Stimulated activated CD4-positive, alpha-beta T cell treated with anti-CD3 and anti-CD28 coated beads, Interleukin-4, amount 100 ng/mL, for 24 hours (primary cell): ENCODE data around the gene SH3GL3.

ENCODE experiments used
- DNase-seq: peaks from one replicate; pipeline ENCODE4 v3.0.0-alpha.2; 2020

SH3GL3 gene

DNA sequence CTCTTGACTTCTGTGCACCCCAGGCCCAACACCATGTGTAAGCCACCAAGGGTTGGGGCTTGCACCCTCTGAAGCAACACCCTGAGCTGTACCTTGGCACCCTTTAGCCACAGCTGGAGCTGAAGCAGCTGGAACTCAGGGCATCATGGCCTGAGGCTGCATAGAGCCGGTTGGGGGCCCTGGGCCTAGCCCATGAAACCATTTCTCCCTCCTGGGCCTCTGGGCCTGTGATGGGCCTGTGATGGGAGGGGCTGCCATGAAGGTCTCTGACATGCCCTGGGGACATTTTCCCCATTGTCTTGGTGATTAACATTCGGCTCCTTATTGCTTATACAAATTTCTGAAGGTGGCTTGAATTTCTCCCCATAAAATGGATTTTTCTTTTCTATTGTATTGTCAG, 184.4 kb downstream of the SH3GL3 start:
- DNase-seq: no peak

DNA sequence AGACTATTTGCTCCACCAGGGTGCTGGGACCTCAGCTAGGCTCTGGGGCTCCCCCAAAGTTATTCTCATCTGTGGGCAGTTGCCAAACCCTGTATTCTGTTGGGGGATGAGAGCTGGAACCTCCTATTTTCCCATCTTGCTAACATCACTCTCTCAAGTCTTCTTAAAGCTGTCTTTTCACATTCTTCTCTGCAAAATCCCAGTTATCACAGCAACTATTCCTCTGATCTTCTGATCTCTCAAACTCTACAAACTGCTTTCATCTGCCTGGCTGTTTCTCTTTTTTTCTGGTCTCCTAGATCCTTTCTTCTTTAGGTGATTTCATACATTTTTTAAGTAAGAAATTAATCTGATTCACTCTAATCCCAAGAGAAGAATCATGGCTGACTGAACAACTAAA, 196.1 kb downstream of the SH3GL3 start:
- DNase-seq: no peak

DNA sequence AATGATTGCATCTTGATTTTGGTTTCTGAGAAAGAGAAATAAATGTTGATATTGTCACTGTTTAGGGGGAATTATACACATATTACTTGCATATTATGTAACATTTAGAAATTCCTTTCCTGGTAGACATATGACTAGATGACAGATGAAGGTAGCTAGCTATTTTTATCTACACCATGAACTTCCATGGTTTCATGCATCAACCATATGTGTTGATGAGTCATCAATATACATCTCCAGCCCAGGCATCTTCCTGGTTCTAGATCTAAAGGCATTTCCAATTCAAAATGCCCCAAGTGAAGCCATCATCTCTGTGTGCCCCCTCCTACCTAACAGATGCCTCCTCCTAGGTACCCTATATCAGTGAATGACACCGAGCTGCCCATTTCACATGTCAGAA, 197.3 kb downstream of the SH3GL3 start:
- DNase-seq: no peak

DNA sequence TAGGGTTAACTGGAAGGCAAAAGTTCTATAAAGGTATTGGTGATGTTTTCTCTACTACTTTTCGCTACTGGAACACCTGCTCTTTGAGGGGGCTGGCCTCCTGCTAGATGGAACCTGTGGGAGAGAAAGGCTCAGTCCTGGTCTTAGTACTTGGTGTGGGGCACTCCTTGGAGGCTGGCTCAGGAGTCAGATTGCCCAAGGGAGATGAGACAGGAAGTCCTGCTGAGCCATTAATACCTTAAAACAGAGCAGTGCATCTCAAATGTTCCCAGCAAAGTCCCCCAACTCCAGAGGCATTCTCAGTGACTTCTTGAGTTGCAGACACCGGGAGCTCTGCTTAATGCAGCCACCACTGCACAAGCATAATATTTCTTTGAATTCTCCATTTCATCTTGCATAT, 203.7 kb downstream of the SH3GL3 start:
- DNase-seq: no peak

DNA sequence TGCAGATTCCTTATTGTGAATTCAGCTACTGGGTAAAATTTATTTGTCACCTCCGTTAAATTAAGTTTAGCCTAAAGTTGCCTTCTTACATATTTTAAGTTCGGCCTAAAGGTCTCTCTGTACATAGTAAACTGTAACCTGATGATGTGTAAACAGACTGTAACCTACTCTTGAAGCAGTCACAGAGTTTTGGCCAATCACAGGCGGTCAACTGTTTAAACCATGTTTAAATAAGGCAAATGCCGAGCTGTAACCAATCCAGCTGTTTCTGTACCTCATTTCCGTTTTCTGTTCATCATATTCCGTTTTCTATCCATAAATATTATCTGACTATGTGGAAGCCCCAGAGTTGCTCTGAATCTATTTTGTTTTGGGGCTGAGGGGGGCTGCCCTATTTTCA, 204.4 kb downstream of the SH3GL3 start:
- DNase-seq: no peak

DNA sequence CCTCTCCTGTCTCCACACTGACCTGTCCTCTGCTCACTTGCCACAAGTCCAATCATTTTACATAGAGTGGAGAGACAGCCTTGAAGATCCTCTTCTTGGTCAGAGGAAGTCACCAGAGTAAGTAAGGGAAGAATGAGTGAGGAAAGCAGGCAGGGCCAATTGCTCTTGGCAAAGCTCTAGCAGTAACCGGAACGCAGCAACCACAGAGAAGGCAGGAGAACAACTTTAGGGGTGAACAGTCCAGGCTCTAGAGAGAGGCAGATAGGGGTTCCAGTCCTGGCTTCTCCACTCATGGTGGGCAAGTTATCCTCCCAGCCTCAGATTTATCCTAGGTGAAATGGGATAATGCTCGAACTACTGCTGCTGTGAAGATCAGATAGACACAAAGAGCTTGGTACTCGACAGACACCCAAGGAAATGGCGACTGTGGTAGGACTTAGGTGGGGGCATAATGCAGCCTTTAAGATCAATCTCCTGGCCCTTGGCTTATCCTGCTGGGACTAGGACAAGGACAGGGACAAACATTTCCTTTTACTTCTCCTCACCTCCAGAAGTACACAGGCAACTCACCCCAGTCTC, 205.6 kb downstream of the SH3GL3 start:
- no peak for DNase-seq

DNA sequence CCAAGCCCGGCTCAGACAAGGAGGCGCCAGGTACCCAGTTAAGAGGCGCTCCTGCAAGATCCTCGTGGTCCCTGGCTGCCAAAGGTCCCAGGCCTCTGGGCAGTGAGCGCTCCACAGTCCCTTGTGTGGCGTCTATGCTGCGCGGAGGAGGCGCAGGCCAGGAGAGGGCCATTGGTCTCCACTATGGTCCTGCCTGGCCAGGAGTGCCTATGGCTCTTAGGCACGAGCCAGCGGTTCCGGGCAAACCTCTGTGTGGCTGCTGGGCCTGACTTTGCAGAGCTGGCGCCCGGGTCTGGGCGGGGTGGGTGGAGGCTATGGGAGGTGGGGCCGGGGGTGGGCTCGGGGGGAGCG, 206.1 kb downstream of the SH3GL3 start:
- DNase-seq: no peak

DNA sequence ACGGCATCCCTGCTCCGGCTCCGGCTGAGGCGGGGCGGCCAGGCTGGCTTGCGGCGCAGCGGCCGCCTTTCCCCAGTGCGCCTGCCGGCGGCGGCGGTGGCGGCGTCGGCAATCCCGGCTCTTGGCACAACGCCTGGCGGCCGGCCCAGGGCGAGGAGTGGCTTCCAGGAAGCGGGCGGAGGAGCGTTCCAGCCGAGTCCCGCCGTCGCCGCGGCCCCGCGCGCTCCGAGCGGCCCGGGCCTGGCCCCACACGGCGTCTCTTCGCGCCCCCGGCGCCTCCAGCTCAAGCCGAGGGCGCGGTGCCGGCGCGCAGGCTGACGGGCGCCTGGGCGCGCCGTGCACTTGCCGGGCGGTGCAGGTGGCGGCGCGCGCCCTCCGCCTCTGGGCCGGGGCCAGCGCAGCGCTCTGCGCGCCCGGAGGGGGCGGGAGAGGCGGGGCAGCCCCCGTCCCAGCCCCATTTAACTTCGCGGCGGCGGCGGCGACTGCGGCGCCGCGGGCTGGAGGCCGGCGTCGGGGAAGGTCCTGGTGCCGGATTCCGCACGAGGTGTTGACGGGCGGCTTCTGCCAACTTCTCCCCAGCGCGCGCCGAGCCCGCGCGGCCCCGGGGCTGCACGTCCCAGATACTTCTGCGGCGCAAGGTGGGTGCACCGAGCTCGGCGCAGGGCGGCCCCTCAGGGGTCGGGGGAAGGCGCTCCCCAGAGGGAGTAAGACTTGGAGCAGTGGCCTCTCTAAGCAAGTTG, 206.7 kb downstream of the SH3GL3 start, which contains the start of gene ADAMTSL3:
Gene ADAMTSL3, plus strand, starts transcription at position 485 of the 740 bp plus-strand sequence. CDS start 1,639 bp downstream, outside the sequence.
- DNase-seq: no peak

DNA sequence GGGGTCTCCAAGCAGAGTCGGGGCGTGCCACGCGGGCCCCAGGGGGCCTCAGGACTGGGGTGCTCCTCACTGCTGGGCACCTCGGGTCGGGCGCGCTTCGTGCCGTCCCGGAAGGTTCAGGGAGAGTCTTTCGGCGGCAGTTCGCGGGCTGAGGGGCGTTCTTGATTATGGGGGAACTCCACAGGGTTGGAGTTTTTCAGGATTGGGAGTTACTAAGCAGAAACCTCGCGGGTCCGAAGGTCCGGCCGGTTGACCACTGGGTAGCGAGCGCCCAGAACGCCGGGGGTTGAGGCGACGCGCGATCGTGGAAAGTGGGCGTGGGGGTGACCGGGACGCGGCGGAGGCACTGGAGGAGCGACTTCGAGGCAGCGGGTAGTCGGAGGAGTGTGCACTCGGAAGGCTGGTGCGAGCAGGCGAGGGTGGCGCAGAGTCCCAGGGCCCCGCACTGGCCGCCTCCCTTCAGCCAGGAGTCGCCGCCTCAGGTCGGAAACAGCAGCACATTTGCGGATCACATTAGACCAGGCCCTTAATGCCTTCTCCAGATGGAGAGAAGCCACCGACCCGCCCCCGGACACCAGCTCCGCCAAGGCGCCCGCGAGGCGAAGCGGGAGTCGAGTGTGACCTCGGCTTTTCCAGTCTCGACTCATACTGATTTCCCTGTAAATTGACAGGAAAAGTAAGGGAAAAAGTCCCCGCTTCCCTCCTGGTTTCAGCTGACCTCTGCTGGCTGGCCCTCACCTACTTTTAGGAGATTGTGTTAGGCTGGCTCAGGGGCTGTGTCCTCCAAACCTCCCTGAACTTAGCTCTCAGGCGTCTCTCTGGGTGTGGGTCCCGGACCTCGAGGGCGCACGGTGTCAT, 207.5 kb downstream of the SH3GL3 start:
- DNase-seq: no peak

DNA sequence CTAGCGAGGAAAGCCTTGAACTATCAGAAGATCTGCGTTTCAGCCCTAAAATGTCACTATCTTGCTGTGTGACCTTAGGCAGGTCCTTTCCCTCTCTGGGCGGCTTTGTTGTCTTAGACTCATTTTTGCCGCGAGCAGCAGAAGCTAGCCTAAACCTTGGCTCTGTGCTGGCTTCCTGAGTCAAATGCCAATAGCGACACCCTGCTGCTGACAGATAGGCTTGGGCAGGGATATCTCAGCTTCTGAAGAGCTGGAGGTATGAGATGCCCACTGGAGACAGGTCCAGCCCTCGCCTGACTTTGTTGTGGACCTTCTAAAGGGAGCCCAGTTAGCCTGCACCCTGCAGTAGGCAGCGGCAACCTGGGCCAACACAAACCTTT, 208.1 kb downstream of the SH3GL3 start:
- DNase-seq: no peak

DNA sequence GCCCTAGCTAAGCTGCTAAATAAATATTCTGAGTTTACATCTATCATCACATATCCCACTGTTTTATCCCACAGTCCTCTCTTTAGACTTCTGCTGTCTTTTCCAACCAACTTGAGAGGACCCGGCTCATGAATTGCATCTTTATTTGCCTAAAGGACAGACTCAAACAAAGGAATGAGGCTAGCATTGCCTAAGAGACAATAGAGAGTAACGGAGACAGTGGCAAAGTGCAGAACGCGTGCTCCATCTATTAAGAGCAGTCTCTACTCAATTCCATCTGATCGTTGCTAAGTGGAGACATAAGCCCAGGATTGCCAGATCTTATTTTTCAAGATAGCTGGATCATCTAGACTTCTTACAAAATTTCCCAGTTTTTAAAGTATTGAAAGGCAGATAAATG, 209.1 kb downstream of the SH3GL3 start:
- DNase-seq: no peak

DNA sequence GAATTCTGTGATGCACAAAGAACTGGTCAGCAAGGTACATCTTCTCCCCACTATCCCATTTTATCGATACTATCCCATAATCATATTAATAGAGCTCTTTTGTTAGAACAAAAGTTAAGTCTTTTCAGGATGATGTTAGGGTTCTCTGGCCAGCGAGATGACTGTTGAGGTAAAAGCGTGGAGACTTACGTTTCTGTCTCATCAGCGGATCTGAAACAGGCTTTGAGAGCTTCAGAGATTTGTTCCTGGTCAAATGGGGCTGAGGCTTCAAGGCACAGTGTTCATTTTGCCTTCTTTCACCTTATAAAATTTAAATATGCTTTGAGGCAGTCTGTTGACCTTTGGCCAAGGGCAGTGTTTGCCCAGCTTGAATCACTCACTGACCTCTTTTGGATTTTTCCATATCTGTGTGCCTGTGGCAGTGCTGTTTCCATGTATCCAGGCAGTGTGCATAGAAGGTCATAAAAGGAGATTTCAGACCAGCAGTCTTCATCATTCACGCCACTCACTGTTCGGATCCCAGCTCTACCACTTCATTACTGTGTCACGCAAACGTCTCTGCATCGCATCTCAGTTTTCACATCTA, 209.9 kb downstream of the SH3GL3 start:
- DNase-seq: no peak

DNA sequence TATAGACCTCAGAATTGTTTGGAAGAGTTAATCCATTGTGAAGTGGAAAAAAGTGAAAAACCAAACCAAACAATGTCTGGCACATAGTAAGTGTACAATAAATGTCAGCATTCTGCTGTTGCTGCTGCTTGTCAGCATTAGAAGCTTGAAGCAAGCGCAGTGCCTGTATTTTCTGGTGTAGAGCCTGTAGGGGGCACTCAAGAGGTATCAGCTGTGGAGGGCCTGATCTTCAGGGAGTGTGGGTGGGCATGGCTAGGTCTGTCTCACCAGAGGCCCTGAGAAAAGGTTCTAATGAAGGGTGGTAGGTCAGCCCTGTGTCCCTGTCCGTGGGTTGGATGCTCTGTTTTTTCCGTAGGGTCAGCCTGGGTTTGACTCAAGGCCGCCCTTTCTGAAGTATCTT, 210.4 kb downstream of the SH3GL3 start:
- no peak for DNase-seq

DNA sequence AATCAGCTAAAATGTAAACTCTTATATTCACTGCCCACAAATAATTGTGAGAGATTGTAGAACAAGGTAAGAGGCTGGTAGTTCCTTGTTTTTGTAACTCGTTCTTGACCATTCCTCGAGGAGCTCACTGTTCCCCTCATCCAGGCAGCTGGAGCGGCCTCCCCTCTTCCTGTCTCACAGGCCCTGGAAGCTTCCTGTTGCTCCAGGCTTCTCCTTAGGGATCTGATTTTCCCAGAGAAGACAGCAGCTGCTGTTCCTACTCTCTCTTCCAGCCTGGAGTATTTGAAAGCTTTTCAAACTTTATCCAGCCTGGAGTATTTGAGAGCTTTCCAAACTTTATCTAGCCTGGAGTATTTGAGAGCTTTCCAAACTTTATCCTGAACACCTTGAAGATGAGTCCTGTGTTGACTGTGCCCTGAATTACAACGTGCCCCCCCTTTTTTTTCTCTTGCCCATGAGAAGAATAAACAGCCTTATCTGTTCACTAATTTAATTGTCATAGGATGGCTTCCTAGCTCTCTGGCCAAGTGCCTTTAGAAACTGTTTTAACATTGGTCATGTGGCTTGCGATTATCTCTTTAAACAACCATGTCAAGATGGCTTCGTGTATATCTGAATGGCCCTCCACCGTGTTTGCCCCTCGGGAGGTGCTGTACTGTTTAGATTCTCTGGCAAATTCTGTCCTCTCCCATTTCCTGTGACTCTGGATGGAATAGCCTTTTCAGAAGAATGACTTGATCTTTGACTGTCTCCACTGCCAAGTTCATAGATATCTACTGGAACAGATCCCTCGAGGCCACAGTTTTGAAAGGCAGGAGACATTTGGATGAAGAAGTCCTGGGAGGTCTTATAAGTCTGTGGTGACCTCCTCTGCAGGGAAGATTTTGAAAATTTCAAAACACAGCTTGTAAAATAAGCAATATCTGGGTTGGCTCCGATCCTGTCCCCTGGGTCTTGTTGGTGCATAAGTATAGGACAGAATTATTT, 211.6 kb downstream of the SH3GL3 start:
- no peak for DNase-seq

DNA sequence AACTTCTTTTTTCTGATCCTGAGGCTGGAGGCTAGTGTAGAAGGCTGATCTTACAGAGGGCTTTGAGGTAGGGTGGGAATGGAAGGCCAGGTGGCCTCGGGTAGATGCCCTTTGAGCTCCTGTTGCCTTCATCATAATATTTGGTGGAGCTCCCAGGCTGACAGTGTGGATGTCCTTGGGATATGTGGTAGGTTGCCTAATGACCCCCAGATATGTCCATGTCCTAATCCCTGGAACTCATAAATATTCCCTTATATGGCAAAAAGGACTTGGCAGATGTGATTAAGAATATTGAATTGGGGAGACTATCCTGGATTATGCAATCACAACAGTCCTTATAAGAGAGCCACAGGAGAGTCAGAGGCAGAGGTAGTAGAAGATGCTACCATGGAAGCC, 212.3 kb downstream of the SH3GL3 start:
- DNase-seq: no peak

DNA sequence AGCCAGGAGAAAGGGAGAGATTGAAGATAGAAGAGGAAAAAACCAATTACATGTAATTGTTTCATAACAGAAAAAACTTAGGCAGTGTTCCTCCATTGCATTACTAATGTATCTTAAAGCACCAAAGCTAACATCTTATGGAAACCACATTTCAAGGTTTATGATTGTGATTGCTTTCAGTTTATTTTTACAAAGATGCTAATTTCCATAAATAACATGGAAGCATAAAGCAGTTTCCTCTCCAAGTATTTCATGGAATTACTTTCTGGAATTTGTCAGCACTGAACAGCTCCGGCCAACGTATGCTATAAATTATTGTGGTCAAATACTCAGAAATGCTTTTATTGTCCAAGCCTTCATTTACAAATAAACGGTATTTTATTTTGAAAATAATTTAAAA, 218.3 kb downstream of the SH3GL3 start:
- no peak for DNase-seq
